ENCODE data around the gene CNIH4.

Gene CNIH4

GRCh38 chr1:224402472-224403036 lies 45.9 kb downstream of the CNIH4 start:
- DNase-seq (ENCODE audit: low read depth in 2 of 2): no peak
- H3K4me3 ChIP-seq (replicated peaks in 1 of 2; ENCODE audit: low read depth in 2 of 2, low read length in 2 of 2): no peak overlapping the region
- TF ChIP-seq CTCF (IDR thresholded peaks at IDR 0.05; ENCODE audit: low read depth, low read length): no peak

- no peak for TF ChIP-seq CTCF (IDR thresholded peaks at IDR 0.05; ENCODE audit: low read depth, low read length)
- DNase-seq (ENCODE audit: low read depth in 2 of 2): no peak
- H3K4me3 ChIP-seq (replicated peaks in 1 of 2; ENCODE audit: low read depth in 2 of 2, low read length in 2 of 2): no peak overlapping the region
Measured at GRCh38 chr1:224404916-224405603, 48.4 kb downstream of the CNIH4 start.

- no peak overlapping the region for H3K4me3 ChIP-seq (replicated peaks in 1 of 2; ENCODE audit: low read depth in 2 of 2, low read length in 2 of 2)
- no peak for DNase-seq (ENCODE audit: low read depth in 2 of 2)
- TF ChIP-seq CTCF (IDR thresholded peaks at IDR 0.05; ENCODE audit: low read depth, low read length): no peak
Measured at GRCh38 chr1:224405604-224405970, 48.9 kb downstream of the CNIH4 start.

GRCh38 chr1:224406216-224406615 lies 49.5 kb downstream of the CNIH4 start:
- H3K4me3 ChIP-seq (replicated peaks in 1 of 2; ENCODE audit: low read depth in 2 of 2, low read length in 2 of 2): no peak overlapping the region
- DNase-seq (ENCODE audit: low read depth in 2 of 2): no peak
- no peak for TF ChIP-seq CTCF (IDR thresholded peaks at IDR 0.05; ENCODE audit: low read depth, low read length)

- peak in 1 of 2 donors; percentile 33 for DNase-seq (ENCODE audit: low read depth in 2 of 2)
- H3K4me3 ChIP-seq (replicated peaks in 1 of 2; ENCODE audit: low read depth in 2 of 2, low read length in 2 of 2): no peak overlapping the region
- TF ChIP-seq CTCF (IDR thresholded peaks at IDR 0.05; ENCODE audit: low read depth, low read length): no peak
Measured at GRCh38 chr1:224407571-224408293, 51.1 kb downstream of the CNIH4 start.

GRCh38 chr1:224408294-224408590 lies 51.6 kb downstream of the CNIH4 start:
- TF ChIP-seq CTCF (IDR thresholded peaks at IDR 0.05; ENCODE audit: low read depth, low read length): no peak
- no peak overlapping the region for H3K4me3 ChIP-seq (replicated peaks in 1 of 2; ENCODE audit: low read depth in 2 of 2, low read length in 2 of 2)
- DNase-seq (ENCODE audit: low read depth in 2 of 2): no peak

All from cardiac fibroblast (primary cell).